Ishikawa (cell line): Measurements from ENCODE around the gene M1AP.

ENCODE experiments used
- REST ChIP-seq: IDR thresholded peaks from 2 replicates; pipeline ENCODE4 v1.6.1; 2012; ENCODE audit warnings: low read depth, mild to moderate bottlenecking
- TAF1 ChIP-seq: IDR thresholded peaks from 2 replicates; pipeline ENCODE4 v1.6.1; 2012; ENCODE audit warnings: low read depth, mild to moderate bottlenecking

GRCh38 chr2:74564222-74564621 lies 83.9 kb downstream of the M1AP start:
- TF ChIP-seq TAF1 = no peak
- no peak for TF ChIP-seq REST
